Measurements from ENCODE around the gene GET3.
"Not testable (repeated sequence)": the region's sequence is repeated elsewhere in the genome, so short reads cannot be mapped to it uniquely, and the experiment has no call there.

- not testable (repeated sequence) for TF ChIP-seq PHF8 (IDR thresholded peaks at IDR 0.05; ENCODE audit: borderline replicate concordance, low read depth); MYC (IDR thresholded peaks at IDR 0.05; ENCODE audit: borderline replicate concordance, low read length); POLR2A (IDR thresholded peaks at IDR 0.05; ENCODE audit: low read length); ESRRA (IDR thresholded peaks at IDR 0.05; ENCODE audit: borderline replicate concordance, low read length); JUNB (IDR thresholded peaks at IDR 0.05); CTCF (IDR thresholded peaks at IDR 0.05); CEBPB (IDR thresholded peaks at IDR 0.05); KDM5A (IDR thresholded peaks at IDR 0.05); FOXS1 (CRISPR knock-in tag; IDR thresholded peaks at IDR 0.05); REST (IDR thresholded peaks at IDR 0.05); FOSB (CRISPR knock-in tag; IDR thresholded peaks at IDR 0.05); RFX5 (IDR thresholded peaks at IDR 0.05); HDAC2 (IDR thresholded peaks at IDR 0.05); EP300 (IDR thresholded peaks at IDR 0.05)
Observed at GRCh38 chr19:12797607-12798006, 60.3 kb downstream of the GET3 start.

All from A549 (cell line).